ENCODE data around the gene MRM1. TPM values are rescaled to one million over a fixed set of nuclear protein-coding genes. Genes with fewer than 3 reads are reported as not detected.

The MRM1 gene
- total and polyA plus RNA-seq, 7 donors = 8.7 to 30.6 (median 11.1) TPM

- ATAC-seq = no peak
- Histone ChIP-seq H3K4me1 (peaks cover 14% of the 10 kb centered on the region), H3K4me3 (no peak overlapping the region), H3K36me3 (ENCODE audit: insufficient read depth in 1 of 2, low read depth in 1 of 2) (peaks cover 0 to 8% of the 10 kb centered on the region in 2 donors), H3K27ac (no peak overlapping the region), H3K27me3 (ENCODE audit: insufficient read depth in 3 of 3, low read length in 2 of 3) (no peaks in the 10 kb centered on the region), H3K9me3 (no peaks in the 10 kb centered on the region)
- DNase-seq = no peak
- no peak for TF ChIP-seq CTCF (IDR thresholded peaks at IDR 0.05)
- 89 to 95% (median 92%) methylated on average over 11 of the region's 11 CpGs for WGBS, 3 donors
- intact Hi-C loops (cut with DNase I) = loop anchor here (5.0 kb wide), 2 partner anchors 62 to 773 kb away; no protein-coding TSS in a partner anchor
Measured at GRCh38 chr17:36599546-36600250, 1.7 kb upstream of the MRM1 start.

- H3K27me3 ChIP-seq (ENCODE audit: insufficient read depth in 3 of 3, low read length in 2 of 3) = no peaks in the 10 kb centered on the region
- WGBS, 3 donors = 55 to 70% (median 64%) methylated on average over 3 of the region's 3 CpGs
- ATAC-seq = no peak
- peaks cover 0 to 8% of the 10 kb centered on the region in 2 donors for H3K36me3 ChIP-seq (ENCODE audit: insufficient read depth in 1 of 2, low read depth in 1 of 2)
- no peak for DNase-seq
- no peaks in the 10 kb centered on the region for H3K9me3 ChIP-seq
- intact Hi-C loops (cut with DNase I) = loop anchor here (5.0 kb wide), 2 partner anchors 63 to 772 kb away; no protein-coding TSS in a partner anchor
- peak overlapping the region; percentile 92 for H3K4me3 ChIP-seq
- peak overlapping the region; percentile 93 for H3K27ac ChIP-seq
- TF ChIP-seq CTCF (IDR thresholded peaks at IDR 0.05) = no peak
- H3K4me1 ChIP-seq = peaks cover 14% of the 10 kb centered on the region
Measured at GRCh38 chr17:36600465-36600864, 918 bp upstream of the MRM1 start.

- Histone ChIP-seq H3K4me1 (peaks cover 14% of the 10 kb centered on the region), H3K36me3 (ENCODE audit: insufficient read depth in 1 of 2, low read depth in 1 of 2) (peaks cover 0 to 8% of the 10 kb centered on the region in 2 donors), H3K9me3 (no peaks in the 10 kb centered on the region), H3K27me3 (ENCODE audit: insufficient read depth in 3 of 3, low read length in 2 of 3) (no peaks in the 10 kb centered on the region), H3K27ac (peak overlapping the region; percentile 93), H3K4me3 (peak overlapping the region; percentile 92)
- no peak for TF ChIP-seq CTCF (IDR thresholded peaks at IDR 0.05)
- no peak for DNase-seq
- peak in 2 of 4 donors; percentile 1 to 7 for ATAC-seq
- intact Hi-C loops (cut with DNase I) = loop anchor here (5.0 kb wide), 2 partner anchors 64 to 771 kb away; no protein-coding TSS in a partner anchor
- WGBS, 3 donors = 12 to 14% (median 14%) methylated on average over 10 of the region's 10 CpGs
Measured at GRCh38 chr17:36600936-36601302, 464 bp upstream of the MRM1 start.

- ATAC-seq (peak; percentile 11 to 20 (median 17)), DNase-seq (peak; percentile 25 to 50)
- no peaks in the 10 kb centered on the region for H3K27me3 ChIP-seq (ENCODE audit: insufficient read depth in 3 of 3, low read length in 2 of 3)
- intact Hi-C loops (cut with DNase I) = loop anchor here (2.0 to 5.0 kb wide), 3 partner anchors 65 to 770 kb away; no protein-coding TSS in a partner anchor
- H3K27ac ChIP-seq = peak overlapping the region; percentile 93
- peaks cover 14% of the 10 kb centered on the region for H3K4me1 ChIP-seq
- TF ChIP-seq CTCF (IDR thresholded peaks at IDR 0.05) = no peak
- H3K4me3 ChIP-seq = peak overlapping the region; percentile 92
- peaks cover 0 to 8% of the 10 kb centered on the region in 2 donors for H3K36me3 ChIP-seq (ENCODE audit: insufficient read depth in 1 of 2, low read depth in 1 of 2)
- 2 to 4% (median 3%) methylated on average over 33 to 38 of the region's 38 CpGs for WGBS, 3 donors
- H3K9me3 ChIP-seq = no peaks in the 10 kb centered on the region
Measured at GRCh38 chr17:36602030-36602748, 806 bp downstream of the MRM1 start.
